ENCODE results near the gene MAGI2. TPM values are rescaled to one million over a fixed set of nuclear protein-coding genes. Genes with fewer than 3 reads are reported as not detected.
"Not testable (repeated sequence)": the region's sequence is repeated elsewhere in the genome, so short reads cannot be mapped to it uniquely, and the experiment has no call there.

Gene MAGI2
- total RNA-seq, 1 experiment from 2014 or later, result 6.2 TPM

GRCh38 chr7:79055722-79056415 lies 397.6 kb downstream of the MAGI2 start:
- no peak for DNase-seq
- H3K36me3 ChIP-seq (replicated peaks; ENCODE audit: control insufficient read depth, insufficient read depth, low read length), result no peaks in the 10 kb centered on the region
- no peaks in the 10 kb centered on the region for H3K27me3 ChIP-seq (ENCODE audit: control insufficient read depth, insufficient read depth, low read length)
- no peak overlapping the region for H3K4me3 ChIP-seq (ENCODE audit: insufficient read depth, low read depth, low read length)

DNA sequence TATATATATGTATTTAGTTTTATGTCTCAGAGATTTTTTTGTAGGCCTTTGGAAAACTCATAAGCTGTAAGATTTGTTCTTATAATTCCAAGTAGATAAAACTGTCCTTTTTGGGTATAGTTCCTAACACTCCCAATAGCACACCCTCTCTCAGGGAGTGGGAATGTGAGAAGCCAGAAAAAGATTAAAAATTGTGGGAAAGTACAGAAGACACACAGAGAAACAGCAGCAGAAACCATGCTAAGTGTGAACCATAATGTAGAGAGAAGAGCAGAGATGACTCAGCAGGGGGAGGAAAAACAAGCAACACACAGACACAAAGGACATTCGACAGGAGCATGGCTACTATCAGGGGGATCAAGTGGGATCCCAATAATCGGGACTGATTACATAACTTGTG lies 401.6 kb downstream of the MAGI2 start:
- H3K4me3 ChIP-seq (ENCODE audit: insufficient read depth, low read depth, low read length), result no peak overlapping the region
- H3K27me3 ChIP-seq (ENCODE audit: control insufficient read depth, insufficient read depth, low read length), result no peaks in the 10 kb centered on the region
- DNase-seq, result no peak
- H3K36me3 ChIP-seq (replicated peaks; ENCODE audit: control insufficient read depth, insufficient read depth, low read length), result no peaks in the 10 kb centered on the region

- no peaks in the 10 kb centered on the region for H3K36me3 ChIP-seq (replicated peaks; ENCODE audit: control insufficient read depth, insufficient read depth, low read length)
- DNase-seq, result no peak
- H3K27me3 ChIP-seq (ENCODE audit: control insufficient read depth, insufficient read depth, low read length), result no peaks in the 10 kb centered on the region
- no peak overlapping the region for H3K4me3 ChIP-seq (ENCODE audit: insufficient read depth, low read depth, low read length)
Measured at GRCh38 chr7:79050603-79051002, 402.9 kb downstream of the MAGI2 start.

DNA sequence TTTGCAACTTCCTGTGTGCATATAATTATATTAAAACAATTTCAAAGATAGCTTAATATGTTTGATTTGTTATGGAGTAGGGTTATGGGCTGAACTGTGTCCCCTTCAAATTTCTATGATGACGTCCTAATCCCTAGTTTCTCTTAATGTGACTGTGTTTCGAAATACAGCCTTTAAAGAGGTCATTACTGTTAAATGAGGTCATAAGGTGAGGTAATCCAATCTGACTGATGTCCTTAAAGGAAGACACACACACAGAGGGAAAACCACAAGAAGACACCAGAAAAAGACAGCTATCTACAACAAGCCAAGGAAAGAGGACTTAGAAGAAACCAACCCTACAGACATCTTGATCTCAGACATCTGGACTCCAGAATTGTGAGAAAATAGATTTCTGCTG lies 407.4 kb downstream of the MAGI2 start:
- Histone ChIP-seq H3K4me3 (ENCODE audit: insufficient read depth, low read depth, low read length) (no peak overlapping the region), H3K27me3 (ENCODE audit: control insufficient read depth, insufficient read depth, low read length) (no peaks in the 10 kb centered on the region), H3K36me3 (replicated peaks; ENCODE audit: control insufficient read depth, insufficient read depth, low read length) (no peaks in the 10 kb centered on the region)
- no peak for DNase-seq

DNA sequence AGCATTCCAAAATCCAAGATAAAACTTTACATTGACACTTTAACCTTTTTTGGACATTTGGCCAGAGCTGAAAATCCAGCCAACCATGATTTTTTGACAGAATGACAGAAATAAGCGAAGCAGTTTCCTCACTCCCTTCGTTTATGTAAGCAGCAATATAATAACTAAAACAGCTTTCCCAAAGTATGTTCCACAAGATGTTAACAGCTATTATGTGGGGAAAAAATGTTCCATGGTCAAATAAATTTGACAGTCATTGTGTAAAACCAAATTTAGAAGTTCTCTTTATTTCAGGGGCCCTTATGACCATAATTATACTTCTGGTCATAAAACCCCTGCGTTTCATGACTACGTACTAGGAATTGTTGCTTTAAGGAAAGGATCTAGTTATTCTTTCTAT lies 416.5 kb downstream of the MAGI2 start:
- no peak for DNase-seq
- Histone ChIP-seq H3K4me3 (ENCODE audit: insufficient read depth, low read depth, low read length) (no peak overlapping the region), H3K36me3 (replicated peaks; ENCODE audit: control insufficient read depth, insufficient read depth, low read length) (no peaks in the 10 kb centered on the region), H3K27me3 (ENCODE audit: control insufficient read depth, insufficient read depth, low read length) (no peaks in the 10 kb centered on the region)

- H3K27me3 ChIP-seq (ENCODE audit: control insufficient read depth, insufficient read depth, low read length), result no peaks in the 10 kb centered on the region
- no peaks in the 10 kb centered on the region for H3K36me3 ChIP-seq (replicated peaks; ENCODE audit: control insufficient read depth, insufficient read depth, low read length)
- no peak overlapping the region for H3K4me3 ChIP-seq (ENCODE audit: insufficient read depth, low read depth, low read length)
- DNase-seq, result no peak
Measured at GRCh38 chr7:79036356-79036755, 417.1 kb downstream of the MAGI2 start.

- DNase-seq, result no peak
- H3K4me3 ChIP-seq (ENCODE audit: insufficient read depth, low read depth, low read length), result no peak overlapping the region
- H3K36me3 ChIP-seq (replicated peaks; ENCODE audit: control insufficient read depth, insufficient read depth, low read length), result no peaks in the 10 kb centered on the region
- no peaks in the 10 kb centered on the region for H3K27me3 ChIP-seq (ENCODE audit: control insufficient read depth, insufficient read depth, low read length)
Measured at GRCh38 chr7:79035858-79036257, 417.6 kb downstream of the MAGI2 start.

DNA sequence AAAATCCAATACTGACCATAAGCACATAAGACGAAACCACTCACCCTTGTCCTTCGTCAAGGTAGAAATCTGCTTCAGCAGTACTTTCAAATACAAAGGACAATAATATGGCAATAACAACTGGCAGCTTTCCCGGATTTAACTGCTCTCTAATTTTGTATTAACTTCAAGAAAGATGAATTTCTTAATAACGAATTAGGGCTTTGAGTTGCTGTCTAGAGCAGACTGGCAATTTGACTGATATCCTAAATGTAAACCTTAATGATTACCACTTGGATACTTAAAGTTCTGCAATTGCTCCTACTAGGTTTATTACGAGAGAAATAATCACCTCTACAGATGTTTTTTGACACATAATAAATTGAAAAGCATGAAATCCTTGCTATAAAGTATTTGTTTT lies 418.7 kb downstream of the MAGI2 start:
- no peak for DNase-seq
- Histone ChIP-seq H3K4me3 (ENCODE audit: insufficient read depth, low read depth, low read length) (no peak overlapping the region), H3K36me3 (replicated peaks; ENCODE audit: control insufficient read depth, insufficient read depth, low read length) (no peaks in the 10 kb centered on the region), H3K27me3 (ENCODE audit: control insufficient read depth, insufficient read depth, low read length) (no peaks in the 10 kb centered on the region)

DNA sequence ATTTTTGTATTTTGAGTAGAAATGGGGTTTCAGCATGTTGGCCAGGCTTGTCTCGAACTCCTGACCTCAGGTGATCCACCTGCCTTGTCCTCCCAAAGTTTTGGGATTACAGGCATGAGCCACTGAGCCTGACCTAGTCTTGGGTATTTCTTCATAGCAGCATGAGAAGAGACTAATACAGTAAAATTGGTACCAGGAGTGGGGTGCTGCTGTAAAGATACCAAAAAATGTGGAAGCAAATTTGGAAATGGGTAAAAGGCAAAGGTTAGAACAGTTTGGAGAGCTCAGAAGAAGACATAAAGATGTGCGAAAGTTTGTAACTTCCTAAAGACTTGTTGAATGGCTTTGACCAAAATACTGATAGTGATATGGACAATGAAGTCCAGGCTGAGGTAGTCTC lies 433.8 kb downstream of the MAGI2 start:
- H3K27me3 ChIP-seq (ENCODE audit: control insufficient read depth, insufficient read depth, low read length); H3K4me3 ChIP-seq (ENCODE audit: insufficient read depth, low read depth, low read length); H3K36me3 ChIP-seq (replicated peaks; ENCODE audit: control insufficient read depth, insufficient read depth, low read length); DNase-seq: not testable (repeated sequence)

DNA sequence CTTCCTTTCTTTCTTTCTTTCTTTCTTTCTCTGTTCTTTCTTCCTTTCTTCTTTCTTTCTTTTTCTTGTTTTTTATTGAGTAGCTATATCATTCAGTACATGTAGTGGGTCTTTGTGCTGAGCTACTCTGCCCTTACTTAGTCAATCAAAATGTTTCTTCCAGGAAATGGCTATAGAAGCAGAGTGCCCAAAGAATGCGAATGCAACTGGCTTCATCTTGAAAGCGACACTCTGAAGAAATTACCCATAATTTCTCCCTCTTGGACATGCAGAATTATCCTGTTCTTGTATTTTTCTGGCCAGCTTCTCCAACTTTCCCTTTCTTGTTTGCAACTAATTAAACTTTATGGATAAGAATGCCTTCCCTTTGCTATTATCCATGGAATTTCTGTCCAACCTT lies 441.5 kb downstream of the MAGI2 start:
- Histone ChIP-seq H3K4me3 (ENCODE audit: insufficient read depth, low read depth, low read length) (no peak overlapping the region), H3K27me3 (ENCODE audit: control insufficient read depth, insufficient read depth, low read length) (no peaks in the 10 kb centered on the region), H3K36me3 (replicated peaks; ENCODE audit: control insufficient read depth, insufficient read depth, low read length) (no peaks in the 10 kb centered on the region)
- DNase-seq, result no peak

DNA sequence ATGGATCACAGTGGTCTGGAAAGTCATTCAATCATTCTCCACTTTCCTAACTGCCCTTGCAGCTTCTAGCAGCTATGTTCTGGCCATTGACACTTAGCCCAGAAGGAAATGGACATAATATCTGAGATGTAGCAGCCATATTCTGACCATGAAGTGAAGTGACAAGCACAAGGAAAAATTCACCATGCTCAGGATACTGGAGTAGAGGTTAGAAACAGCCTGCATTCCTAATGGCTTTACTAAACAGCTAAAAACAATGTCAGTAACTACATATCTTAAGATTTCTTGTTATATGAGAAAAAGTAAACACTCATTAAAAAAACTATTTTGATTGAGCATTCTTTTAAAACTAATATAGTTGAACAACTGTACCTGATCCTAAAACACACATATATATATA lies 443.8 kb downstream of the MAGI2 start:
- H3K27me3 ChIP-seq (ENCODE audit: control insufficient read depth, insufficient read depth, low read length), result no peaks in the 10 kb centered on the region
- no peak for DNase-seq

DNA sequence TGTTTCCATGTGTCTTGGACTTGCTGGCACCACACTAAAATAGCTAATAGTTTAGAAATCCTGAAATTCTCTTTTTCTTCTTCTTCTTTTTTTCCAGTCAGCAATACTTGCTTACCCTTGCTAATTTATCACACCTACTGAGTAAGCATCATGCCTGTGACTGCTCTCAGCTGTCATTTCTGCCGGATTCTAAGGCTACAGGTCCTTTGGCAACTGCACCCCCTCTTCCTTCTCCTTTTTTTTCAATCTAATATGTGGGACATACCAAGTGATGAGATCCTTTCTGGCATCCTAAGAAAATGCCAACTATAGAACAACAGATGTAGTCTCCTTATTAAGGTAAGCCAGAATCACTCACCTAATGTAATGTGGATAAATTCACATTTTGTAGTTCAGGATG lies 444.7 kb downstream of the MAGI2 start:
- H3K36me3 ChIP-seq (replicated peaks; ENCODE audit: control insufficient read depth, insufficient read depth, low read length), result no peaks in the 10 kb centered on the region
- no peaks in the 10 kb centered on the region for H3K27me3 ChIP-seq (ENCODE audit: control insufficient read depth, insufficient read depth, low read length)
- no peak overlapping the region for H3K4me3 ChIP-seq (ENCODE audit: insufficient read depth, low read depth, low read length)
- no peak for DNase-seq

More for the DNA sequence above, 443.8 kb downstream of the MAGI2 start:
- Histone ChIP-seq H3K36me3 (replicated peaks; ENCODE audit: control insufficient read depth, insufficient read depth, low read length) (no peaks in the 10 kb centered on the region), H3K4me3 (ENCODE audit: insufficient read depth, low read depth, low read length) (no peak overlapping the region)

DNA sequence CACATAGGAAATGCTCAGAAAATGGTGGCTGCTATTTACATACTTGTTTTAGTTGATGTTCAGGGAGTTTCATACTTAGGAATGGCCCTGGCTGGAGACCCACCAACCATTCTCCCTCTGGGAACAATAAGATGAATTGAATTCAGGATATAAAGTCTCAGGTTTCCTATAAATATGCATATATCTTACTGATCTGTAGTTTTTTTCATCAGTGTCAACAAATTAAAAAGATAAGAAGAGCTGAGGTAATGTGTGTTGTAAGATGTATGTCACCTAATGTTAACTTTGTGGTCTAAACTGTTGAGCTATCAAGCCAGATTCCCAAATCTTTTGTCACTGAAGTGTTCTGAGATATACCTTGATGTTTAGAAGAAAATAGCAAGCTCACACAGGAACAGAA lies 457.5 kb downstream of the MAGI2 start:
- DNase-seq, result no peak
- Histone ChIP-seq H3K36me3 (replicated peaks; ENCODE audit: control insufficient read depth, insufficient read depth, low read length) (no peaks in the 10 kb centered on the region), H3K4me3 (ENCODE audit: insufficient read depth, low read depth, low read length) (no peak overlapping the region), H3K27me3 (ENCODE audit: control insufficient read depth, insufficient read depth, low read length) (no peaks in the 10 kb centered on the region)

- Histone ChIP-seq H3K4me3 (ENCODE audit: insufficient read depth, low read depth, low read length) (no peak overlapping the region), H3K36me3 (replicated peaks; ENCODE audit: control insufficient read depth, insufficient read depth, low read length) (no peaks in the 10 kb centered on the region), H3K27me3 (ENCODE audit: control insufficient read depth, insufficient read depth, low read length) (no peaks in the 10 kb centered on the region)
- DNase-seq, result no peak
Measured at GRCh38 chr7:78993341-78993740, 460.1 kb downstream of the MAGI2 start.

GRCh38 chr7:78985509-78985908 lies 468.0 kb downstream of the MAGI2 start:
- DNase-seq, result no peak
- Histone ChIP-seq H3K27me3 (ENCODE audit: control insufficient read depth, insufficient read depth, low read length) (no peaks in the 10 kb centered on the region), H3K36me3 (replicated peaks; ENCODE audit: control insufficient read depth, insufficient read depth, low read length) (no peaks in the 10 kb centered on the region), H3K4me3 (ENCODE audit: insufficient read depth, low read depth, low read length) (no peak overlapping the region)

GRCh38 chr7:78983483-78983882 lies 470.0 kb downstream of the MAGI2 start:
- no peak for DNase-seq
- no peaks in the 10 kb centered on the region for H3K27me3 ChIP-seq (ENCODE audit: control insufficient read depth, insufficient read depth, low read length)
- H3K36me3 ChIP-seq (replicated peaks; ENCODE audit: control insufficient read depth, insufficient read depth, low read length), result no peaks in the 10 kb centered on the region
- H3K4me3 ChIP-seq (ENCODE audit: insufficient read depth, low read depth, low read length), result no peak overlapping the region
